T-helper 2 cell treated with Interferon-gamma antibody and Interleukin-4, amounts not matched to agents 100 ng/mL and 5 ng/mL, for 36 hours (primary cell): ENCODE data around the gene TCERG1L. TPM values are rescaled to one million over a fixed set of nuclear protein-coding genes. Genes with fewer than 3 reads are reported as not detected.

Experiments used
- intact Hi-C: fragments of 100-400 bp; cut with micrococcal nuclease; formaldehyde crosslinking; loops from one replicate; pipeline ENCODE4 v1.15.1; 2023
- total RNA-seq: library from RNA; stranded (reverse); gene quantifications from 2 replicates; pipeline ENCODE4 v1.2.3, GENCODE V29; 2022

TCERG1L gene
- total RNA-seq, 1 donor from 2014 or later, result not detected

GRCh38 chr10:131047501-131047900, 264.0 kb downstream of the TCERG1L start:
- intact Hi-C loops, result no loop called here

- intact Hi-C loops, result no loop called here
Observed at GRCh38 chr10:131046194-131046593, 265.3 kb downstream of the TCERG1L start.

GRCh38 chr10:131044379-131045111, 267.0 kb downstream of the TCERG1L start:
- intact Hi-C loops, result no loop called here

GRCh38 chr10:131043039-131043691, 268.4 kb downstream of the TCERG1L start:
- intact Hi-C loops, result no loop called here
